HL-60/S4 treated with phorbol 12-myristate 13-acetate at 8.2 ng/mL for 4 days and 3 days (cell line): ENCODE measurements around the gene RABGAP1.

Experiments used
- in situ Hi-C: fragments of 300-500 bp; cut with MboI; formaldehyde crosslinking; loops from 2 replicates; pipeline ENCODE4 v1.15.0; 2022; ENCODE audit warnings: low sequenced_read_pairs

RABGAP1 gene

GRCh38 chr9:123007269-123007668 is 66.4 kb downstream of the RABGAP1 start:
- in situ Hi-C loops: no loop called here

DNA sequence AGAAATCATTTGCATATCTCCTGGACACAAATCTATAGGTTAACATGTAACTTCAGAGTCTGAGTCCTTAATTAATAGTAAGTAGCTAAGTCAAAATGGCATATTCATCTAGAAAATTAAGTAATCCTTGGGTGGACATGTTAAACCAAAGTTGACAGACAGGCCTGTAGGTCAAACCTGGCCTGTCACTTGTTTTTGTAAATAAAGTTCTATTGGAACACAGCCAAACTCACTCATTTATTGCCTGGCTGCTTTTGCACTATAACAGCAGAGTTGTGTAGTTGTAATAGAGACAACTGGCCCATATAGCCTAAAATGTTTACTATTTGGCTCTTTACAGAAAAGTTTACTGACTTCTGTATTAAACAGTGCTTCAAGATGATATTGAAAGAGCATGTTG is 68.1 kb downstream of the RABGAP1 start:
- in situ Hi-C loops: no loop called here

DNA sequence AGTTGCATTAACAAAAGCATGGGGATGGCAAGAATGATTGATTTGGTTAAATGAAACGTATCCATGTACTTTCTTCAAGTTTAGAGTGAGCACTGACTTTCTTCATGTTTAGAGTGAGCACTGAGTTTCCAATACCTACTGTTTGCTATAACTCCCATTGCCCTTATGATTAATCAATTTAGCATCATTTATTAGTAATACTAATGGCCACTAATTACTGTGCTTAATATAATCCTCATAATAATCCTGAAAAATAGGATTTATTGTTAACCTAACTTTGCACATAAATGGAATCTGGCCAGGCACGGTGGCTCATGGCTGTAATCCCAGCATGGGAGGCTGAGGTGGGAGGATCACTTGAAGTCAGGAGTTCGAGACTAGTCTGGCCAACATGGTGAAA is 70.6 kb downstream of the RABGAP1 start:
- in situ Hi-C loops: no loop called here

GRCh38 chr9:123011878-123012528 is 71.2 kb downstream of the RABGAP1 start:
- in situ Hi-C loops: no loop called here

- in situ Hi-C loops: no loop called here
Measured at GRCh38 chr9:123016631-123017030, 75.8 kb downstream of the RABGAP1 start.

DNA sequence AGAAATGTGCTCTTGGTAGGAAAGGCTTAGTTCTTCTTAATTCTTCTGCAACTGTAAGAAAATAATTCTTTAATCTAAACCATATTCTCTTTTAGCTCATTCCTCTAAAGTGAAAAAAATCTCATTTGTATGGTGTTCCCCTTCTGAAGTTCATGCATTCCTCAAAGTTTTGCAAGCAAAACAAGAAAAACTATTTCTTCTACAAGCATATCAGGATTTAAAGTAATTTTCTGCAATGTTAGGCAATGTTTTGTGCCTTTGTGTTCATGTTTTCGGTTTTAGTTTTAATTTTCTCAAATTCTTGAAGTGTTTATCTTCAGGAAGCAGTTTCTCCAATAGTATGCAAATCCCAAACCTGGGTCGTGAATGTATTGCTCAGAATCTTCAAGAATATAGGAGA is 80.0 kb downstream of the RABGAP1 start:
- in situ Hi-C loops: no loop called here

DNA sequence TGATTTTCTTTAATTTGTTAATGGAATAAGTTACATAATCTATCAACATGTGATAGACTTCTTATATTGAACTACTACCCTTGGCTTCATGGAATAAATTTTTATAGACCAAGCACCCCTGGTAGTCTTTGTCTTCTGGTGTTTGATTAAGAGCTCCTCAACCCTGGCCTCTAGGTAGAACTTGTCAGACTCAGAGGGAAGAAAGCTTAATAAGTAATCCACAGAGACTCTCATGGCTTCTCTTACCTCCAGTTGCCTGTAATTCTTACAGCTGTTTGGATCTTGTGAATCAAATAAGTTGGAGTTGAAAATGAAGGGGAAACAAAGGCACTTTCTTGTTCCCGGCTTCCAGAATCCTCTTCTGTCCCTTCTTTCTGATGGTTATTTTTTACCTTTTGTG is 85.6 kb downstream of the RABGAP1 start:
- in situ Hi-C loops: no loop called here

GRCh38 chr9:123027517-123027916 is 86.7 kb downstream of the RABGAP1 start:
- in situ Hi-C loops: no loop called here

DNA sequence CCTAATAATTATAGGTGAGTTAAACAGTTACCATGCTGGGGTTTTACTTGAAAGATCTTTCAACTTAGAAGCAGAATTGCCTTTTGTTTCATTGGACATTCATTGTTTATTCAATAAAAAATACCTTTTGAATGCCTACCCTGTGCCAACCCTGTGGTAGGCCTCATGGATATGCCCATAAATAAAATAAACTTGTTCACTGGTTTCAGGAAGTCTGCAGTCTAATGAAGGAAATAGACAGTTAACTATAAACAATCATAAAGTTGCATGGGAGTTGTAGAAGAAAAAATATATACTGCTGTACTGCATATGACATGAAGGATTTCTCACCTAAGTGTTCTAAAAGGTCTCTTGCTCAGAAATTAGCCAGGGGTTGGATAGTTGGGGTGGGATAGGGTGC is 87.3 kb downstream of the RABGAP1 start:
- in situ Hi-C loops: no loop called here

DNA sequence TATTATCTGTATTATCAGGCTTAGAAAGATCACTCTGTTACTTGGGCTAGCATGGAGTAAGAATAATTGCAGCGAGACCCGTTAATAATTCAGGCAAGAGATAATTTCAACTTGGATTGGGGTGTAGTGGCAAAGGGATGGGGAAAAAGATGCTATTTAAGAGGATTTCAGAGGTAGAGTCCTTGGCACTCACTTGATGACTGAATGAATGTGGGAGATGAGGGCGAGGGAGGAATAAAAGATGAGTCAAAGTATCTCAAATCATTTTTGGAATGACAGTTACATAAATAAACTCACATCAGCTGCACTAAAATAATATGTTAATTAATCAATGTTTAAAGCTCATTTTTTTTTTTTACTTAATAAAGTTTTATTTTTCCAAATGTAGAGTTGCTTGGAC is 88.2 kb downstream of the RABGAP1 start:
- in situ Hi-C loops: no loop called here

- in situ Hi-C loops: no loop called here
Measured at GRCh38 chr9:123031963-123032362, 91.1 kb downstream of the RABGAP1 start.

GRCh38 chr9:123033352-123033751 is 92.5 kb downstream of the RABGAP1 start, which contains the start of gene GPR21:
Gene GPR21, plus strand, starts transcription at chr9:123033667. Its CDS starts 900 bp downstream, at chr9:123034567.
- in situ Hi-C loops: no loop called here

DNA sequence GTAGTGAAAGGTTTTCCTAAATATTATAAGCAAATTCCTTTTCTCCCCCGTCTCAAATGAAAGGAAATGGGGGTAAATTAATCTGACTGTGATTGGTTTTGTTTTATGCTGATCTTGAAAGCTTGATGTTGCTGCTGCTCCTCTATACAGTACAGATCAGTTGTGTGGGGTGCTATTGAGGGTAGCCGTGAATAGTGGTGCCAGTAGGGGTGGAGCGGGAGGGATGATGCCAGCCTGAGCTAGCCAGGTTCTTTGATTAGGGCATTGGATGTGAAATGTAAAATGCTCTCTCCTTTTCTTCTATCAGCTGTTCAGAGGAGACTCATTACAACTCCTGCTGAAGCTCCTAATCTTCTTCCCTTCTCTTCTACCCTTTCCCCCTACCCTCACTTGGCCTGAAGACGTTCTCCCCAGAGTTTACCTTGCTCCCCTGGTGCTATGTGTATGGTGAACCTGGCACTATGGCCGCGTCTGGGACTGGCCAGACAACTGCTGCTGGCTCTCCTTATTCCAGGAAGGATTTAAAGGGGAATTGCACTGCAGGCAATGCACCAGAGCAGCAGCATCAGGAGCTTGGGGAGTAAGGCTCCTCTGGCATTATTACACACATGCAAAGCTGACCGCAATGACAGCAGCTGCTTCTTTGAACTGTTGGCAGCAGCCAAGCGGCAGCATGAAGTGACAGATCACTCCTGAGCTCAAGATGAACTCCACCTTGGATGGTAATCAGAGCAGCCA is 93.2 kb downstream of the RABGAP1 start:
- in situ Hi-C loops: no loop called here

- in situ Hi-C loops: no loop called here
Measured at GRCh38 chr9:123034881-123035510, 94.2 kb downstream of the RABGAP1 start.

DNA sequence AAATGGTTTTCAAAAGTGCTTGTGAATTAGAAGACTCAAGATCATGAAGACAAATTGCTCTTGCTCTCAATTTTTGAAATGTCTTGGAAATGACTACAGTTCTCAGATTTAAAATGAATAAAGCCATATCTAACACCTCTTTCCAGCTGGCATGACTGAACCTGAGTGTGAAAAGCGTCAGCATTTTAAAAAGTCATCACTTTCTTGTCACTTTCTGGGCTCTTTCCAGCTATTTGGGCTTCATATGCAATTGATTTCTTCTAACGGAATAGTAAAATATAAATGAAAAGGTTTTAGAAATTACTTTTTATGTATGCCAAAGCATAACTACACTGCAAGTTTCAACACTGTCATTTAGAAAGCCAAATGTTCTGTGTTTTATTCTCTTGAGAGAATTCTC is 95.0 kb downstream of the RABGAP1 start:
- in situ Hi-C loops: no loop called here

DNA sequence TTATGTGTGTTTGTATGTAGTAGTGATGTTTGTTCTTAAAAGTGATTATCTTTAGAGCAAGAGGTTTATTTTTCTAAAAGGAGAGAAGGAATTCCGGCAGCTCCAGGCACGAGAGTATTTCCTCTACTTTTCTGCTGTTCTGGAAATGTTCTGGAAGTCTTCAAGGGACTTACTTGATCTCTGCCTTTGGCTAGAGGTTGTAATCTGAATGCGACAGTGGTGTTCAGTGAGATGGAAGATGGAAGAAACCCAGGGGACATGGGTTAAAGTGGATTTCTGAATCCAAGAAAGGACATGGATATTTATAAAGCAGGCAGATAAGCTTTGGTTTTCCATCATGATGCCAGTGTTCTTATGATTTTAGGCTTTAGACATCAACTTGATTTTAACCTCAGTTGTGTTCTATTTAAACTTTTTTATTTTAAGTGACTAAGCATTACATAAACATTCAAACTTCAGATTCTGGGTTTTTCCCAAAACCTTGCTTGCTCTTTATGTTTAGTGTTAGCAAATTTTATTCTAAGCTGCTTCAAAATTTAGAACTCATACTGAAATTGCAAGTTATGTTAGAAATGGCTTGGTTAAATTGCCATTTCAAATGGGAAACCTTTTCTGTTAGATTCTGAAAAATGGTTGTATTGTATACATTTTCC is 96.2 kb downstream of the RABGAP1 start:
- in situ Hi-C loops: no loop called here

GRCh38 chr9:123039617-123040219 is 98.9 kb downstream of the RABGAP1 start:
- in situ Hi-C loops: no loop called here

- in situ Hi-C loops: no loop called here
Measured at GRCh38 chr9:123040801-123041200, 100.0 kb downstream of the RABGAP1 start.

GRCh38 chr9:123041489-123041888 is 100.7 kb downstream of the RABGAP1 start:
- in situ Hi-C loops: no loop called here

GRCh38 chr9:123043081-123043939 is 102.5 kb downstream of the RABGAP1 start:
- in situ Hi-C loops: no loop called here
